Vagina (tissue), 2 donors: Measurements from ENCODE around the gene TMEM131L. TPM values are rescaled to one million over a fixed set of nuclear protein-coding genes. Genes with fewer than 3 reads are reported as not detected.

Source experiments
- DNase-seq, 2 donors: peaks; one replicate each; pipeline ENCODE4 v3.0.0-alpha.2; 2017; ENCODE audit errors: extremely low spot score in 2 of 2
- H3K27ac ChIP-seq: fragments of 200-600 bp; sonication (generic); one replicate; pipeline ENCODE4 v1.5.1; 2019
- H3K27me3 ChIP-seq: fragments of 200-600 bp; sonication (generic); one replicate; pipeline ENCODE4 v1.5.1; 2019
- H3K36me3 ChIP-seq, 2 donors: fragments of 200-600 bp; sonication (generic); one replicate each; pipeline ENCODE4 v1.5.1; 2017 to 2019
- H3K4me1 ChIP-seq: fragments of 200-600 bp; sonication (generic); one replicate; pipeline ENCODE4 v1.5.1; 2019
- H3K4me3 ChIP-seq, 2 donors: fragments of 200-600 bp; sonication (generic); 1 replicate in 1 of 2; 2 replicates in 1 of 2; pipeline ENCODE4 v1.5.1; 2016 to 2019
- H3K9me3 ChIP-seq: fragments of 200-600 bp; sonication (generic); one replicate; pipeline ENCODE4 v1.5.1; 2019
- CTCF ChIP-seq, 3 experiments: fragments of 450-650 bp in 2 of 3; fragments of 200-600 bp in 1 of 3; sonication (generic) in 1 of 3; IDR thresholded peaks; one replicate each; pipeline ENCODE4 v1.5.1; 2017 to 2019; ENCODE audit warnings: antibody characterized with exemption in 3 of 3, mild to moderate bottlenecking in 2 of 3, moderate library complexity in 2 of 3
- POLR2A ChIP-seq, 2 donors: fragments of 450-650 bp; IDR thresholded peaks; one replicate each; pipeline ENCODE4 v1.6.1; 2017; ENCODE audit warnings: antibody characterized with exemption in 2 of 2, mild to moderate bottlenecking in 2 of 2, moderate library complexity in 2 of 2
- POLR2AphosphoS5 ChIP-seq, 2 donors: sonication (generic); formaldehyde crosslinking; IDR thresholded peaks; one replicate each; pipeline ENCODE4 v1.9.0; 2017; ENCODE audit warnings: antibody characterized with exemption in 2 of 2, mild to moderate bottlenecking in 2 of 2, low read depth in 1 of 2; ENCODE audit not compliant: insufficient read depth in 1 of 2
- intact Hi-C: fragments of 100-400 bp; cut with DNase I; formaldehyde crosslinking; loops from one replicate; pipeline ENCODE4 v1.15.1; 2023
- total RNA-seq: library from RNA; depleted of rRNA; stranded (reverse); fragments of >200 nt; gene quantifications from one replicate; pipeline ENCODE4 v1.2.3, GENCODE V29; 2016

TMEM131L gene
- total RNA-seq, 1 donor from 2014 or later: 17.7 TPM

GRCh38 chr4:153520227-153520626 is 54.1 kb downstream of the TMEM131L start:
- peaks cover 17% of the 10 kb centered on the region for H3K4me1 ChIP-seq

GRCh38 chr4:153520801-153521329 is 54.7 kb downstream of the TMEM131L start:
- H3K27me3 ChIP-seq: no peaks in the 10 kb centered on the region
- peaks cover 17% of the 10 kb centered on the region for H3K4me1 ChIP-seq
- no peak overlapping the region for H3K4me3 ChIP-seq
- intact Hi-C loops: no loop called here
- TF ChIP-seq CTCF (IDR thresholded peaks at IDR 0.05) (no peak), POLR2A (IDR thresholded peaks at IDR 0.05) (no peak), POLR2AphosphoS5 (IDR thresholded peaks at IDR 0.05; ENCODE audit: insufficient read depth in 1 of 2, low read depth in 1 of 2) (no peak)
- no peaks in the 10 kb centered on the region for H3K9me3 ChIP-seq
- DNase-seq: no peak
- H3K36me3 ChIP-seq: no peaks in the 10 kb centered on the region
- H3K27ac ChIP-seq: no peak overlapping the region

More at GRCh38 chr4:153520227-153520626, 54.1 kb downstream of the TMEM131L start:
- Histone ChIP-seq H3K9me3 (no peaks in the 10 kb centered on the region), H3K4me3 (no peak overlapping the region), H3K27me3 (no peaks in the 10 kb centered on the region), H3K27ac (no peak overlapping the region), H3K36me3 (no peaks in the 10 kb centered on the region)
- no peak for DNase-seq
- intact Hi-C loops: no loop called here
- TF ChIP-seq CTCF (IDR thresholded peaks at IDR 0.05) (no peak), POLR2A (IDR thresholded peaks at IDR 0.05) (no peak), POLR2AphosphoS5 (IDR thresholded peaks at IDR 0.05; ENCODE audit: insufficient read depth in 1 of 2, low read depth in 1 of 2) (no peak)

- DNase-seq: no peak
- intact Hi-C loops: no loop called here
- no peak overlapping the region for H3K27ac ChIP-seq
- H3K36me3 ChIP-seq: no peaks in the 10 kb centered on the region
- TF ChIP-seq CTCF (IDR thresholded peaks at IDR 0.05) (no peak), POLR2A (IDR thresholded peaks at IDR 0.05) (no peak), POLR2AphosphoS5 (IDR thresholded peaks at IDR 0.05; ENCODE audit: insufficient read depth in 1 of 2, low read depth in 1 of 2) (no peak)
- H3K27me3 ChIP-seq: no peaks in the 10 kb centered on the region
- peaks cover 17% of the 10 kb centered on the region for H3K4me1 ChIP-seq
- no peak overlapping the region for H3K4me3 ChIP-seq
- no peaks in the 10 kb centered on the region for H3K9me3 ChIP-seq
Observed at GRCh38 chr4:153521478-153521877, 55.3 kb downstream of the TMEM131L start.

- no peaks in the 10 kb centered on the region for H3K36me3 ChIP-seq
- H3K4me3 ChIP-seq: no peak overlapping the region
- no peak for DNase-seq
- H3K4me1 ChIP-seq: peaks cover 17% of the 10 kb centered on the region
- H3K9me3 ChIP-seq: no peaks in the 10 kb centered on the region
- intact Hi-C loops: no loop called here
- TF ChIP-seq POLR2AphosphoS5 (IDR thresholded peaks at IDR 0.05; ENCODE audit: insufficient read depth in 1 of 2, low read depth in 1 of 2): no peak
- no peak for TF ChIP-seq CTCF (IDR thresholded peaks at IDR 0.05)
- no peak for TF ChIP-seq POLR2A (IDR thresholded peaks at IDR 0.05)
- H3K27ac ChIP-seq: no peak overlapping the region
- no peaks in the 10 kb centered on the region for H3K27me3 ChIP-seq
Observed at GRCh38 chr4:153521999-153522801, 56.0 kb downstream of the TMEM131L start.

GRCh38 chr4:153522802-153523094 is 56.6 kb downstream of the TMEM131L start:
- Histone ChIP-seq H3K27ac (no peak overlapping the region), H3K9me3 (no peaks in the 10 kb centered on the region), H3K36me3 (no peaks in the 10 kb centered on the region), H3K27me3 (no peaks in the 10 kb centered on the region), H3K4me3 (no peak overlapping the region), H3K4me1 (peaks cover 17% of the 10 kb centered on the region)
- intact Hi-C loops: no loop called here
- no peak for DNase-seq
- TF ChIP-seq POLR2AphosphoS5 (IDR thresholded peaks at IDR 0.05; ENCODE audit: insufficient read depth in 1 of 2, low read depth in 1 of 2) (no peak), CTCF (IDR thresholded peaks at IDR 0.05) (no peak), POLR2A (IDR thresholded peaks at IDR 0.05) (no peak)
